Measurements from ENCODE around the gene SHC2.
"Not testable (repeated sequence)": the region's sequence is repeated elsewhere in the genome, so short reads cannot be mapped to it uniquely, and the experiment has no call there.

The SHC2 gene

DNA sequence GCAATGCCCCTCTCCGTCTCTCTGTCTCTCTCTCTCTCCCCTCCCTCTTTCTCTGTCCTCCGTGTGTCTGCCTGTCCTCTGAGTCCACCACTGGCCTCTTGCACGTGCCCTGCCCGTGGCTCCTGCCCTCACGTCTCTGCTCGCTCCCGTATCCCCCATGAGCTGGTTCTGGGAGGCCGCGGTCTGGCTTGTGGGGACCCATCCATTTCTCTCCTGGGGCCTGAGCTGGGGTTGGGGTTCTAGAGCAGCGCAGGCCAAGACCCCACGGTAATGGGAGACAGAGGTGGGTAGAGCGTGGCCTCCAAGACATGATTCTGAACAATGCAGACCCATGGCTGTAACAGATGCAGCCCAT is 70.9 kb downstream of the SHC2 start:
- DNase-seq (ENCODE audit: low spot score) = no peak

DNA sequence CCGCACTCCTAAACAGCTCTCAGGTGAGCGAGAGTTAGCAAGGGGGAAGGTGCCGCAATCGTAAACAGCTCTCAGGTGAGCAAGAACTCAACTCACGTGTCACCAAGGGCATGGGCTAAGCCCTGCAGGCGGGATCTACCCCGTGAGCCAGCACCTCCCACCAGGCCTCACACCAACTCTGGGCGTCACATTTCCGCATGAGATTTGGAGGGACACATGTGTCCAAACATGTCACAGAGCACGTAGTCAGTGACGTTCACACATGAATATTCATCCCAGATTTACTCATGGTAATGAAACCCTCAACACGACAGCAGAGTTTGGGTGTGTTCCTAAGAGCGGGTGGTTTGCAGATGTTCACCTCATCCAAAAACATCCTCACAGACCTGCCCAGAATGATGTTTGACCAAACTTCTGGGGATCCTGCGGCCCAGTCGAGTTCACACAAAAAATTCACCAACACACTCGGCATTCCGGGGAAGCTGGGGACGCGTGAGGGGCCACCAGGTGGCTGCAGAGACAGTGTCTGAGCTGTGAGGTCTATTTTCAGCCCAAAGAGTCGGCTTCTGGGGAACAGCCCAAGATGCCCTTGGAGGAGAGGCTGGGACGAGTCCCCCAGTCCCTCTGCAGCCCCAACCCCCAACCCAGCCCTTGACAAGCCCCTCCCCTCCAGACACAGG is 71.4 kb downstream of the SHC2 start:
- no peak for DNase-seq (ENCODE audit: low spot score)

DNA sequence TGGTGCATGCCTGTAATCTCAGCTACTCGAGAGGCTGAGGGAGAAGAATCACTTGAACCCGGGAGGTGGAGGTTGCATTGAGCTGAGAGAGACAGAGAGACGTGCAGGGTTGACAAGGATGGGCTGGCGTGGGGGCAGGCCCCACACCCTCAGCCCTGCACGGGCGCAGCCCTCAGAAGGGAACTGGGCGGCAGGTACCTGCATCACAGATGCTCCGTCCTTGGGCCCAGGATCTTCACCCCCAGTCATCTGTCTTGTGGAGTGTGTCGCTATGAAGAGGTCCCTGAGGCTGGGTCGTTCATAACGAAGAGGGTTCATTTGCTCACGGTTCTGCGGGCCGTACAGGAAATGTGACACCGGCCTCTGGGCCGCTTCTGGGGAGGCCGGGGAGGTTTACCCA is 72.1 kb downstream of the SHC2 start:
- no peak for DNase-seq (ENCODE audit: low spot score)

DNA sequence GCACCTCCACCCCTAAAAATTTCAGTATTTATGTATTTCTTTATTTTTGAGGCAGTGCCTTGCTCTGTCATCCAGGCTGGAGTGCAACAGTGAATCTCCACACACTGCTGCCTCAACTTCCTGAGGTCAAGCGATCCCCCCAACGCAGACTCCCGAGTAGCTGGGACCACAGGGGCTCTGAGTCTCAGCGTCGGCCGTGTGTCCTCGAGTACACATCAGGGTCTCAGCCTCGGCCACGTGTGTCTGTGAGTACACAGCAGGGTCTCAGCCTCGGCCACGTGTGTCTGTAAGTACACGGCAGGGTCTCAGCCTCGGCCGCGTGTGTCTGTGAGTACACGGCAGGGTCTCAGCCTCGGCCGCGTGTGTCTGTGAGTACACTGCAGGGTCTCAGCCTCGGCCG is 73.1 kb downstream of the SHC2 start:
- no peak for DNase-seq (ENCODE audit: low spot score)

DNA sequence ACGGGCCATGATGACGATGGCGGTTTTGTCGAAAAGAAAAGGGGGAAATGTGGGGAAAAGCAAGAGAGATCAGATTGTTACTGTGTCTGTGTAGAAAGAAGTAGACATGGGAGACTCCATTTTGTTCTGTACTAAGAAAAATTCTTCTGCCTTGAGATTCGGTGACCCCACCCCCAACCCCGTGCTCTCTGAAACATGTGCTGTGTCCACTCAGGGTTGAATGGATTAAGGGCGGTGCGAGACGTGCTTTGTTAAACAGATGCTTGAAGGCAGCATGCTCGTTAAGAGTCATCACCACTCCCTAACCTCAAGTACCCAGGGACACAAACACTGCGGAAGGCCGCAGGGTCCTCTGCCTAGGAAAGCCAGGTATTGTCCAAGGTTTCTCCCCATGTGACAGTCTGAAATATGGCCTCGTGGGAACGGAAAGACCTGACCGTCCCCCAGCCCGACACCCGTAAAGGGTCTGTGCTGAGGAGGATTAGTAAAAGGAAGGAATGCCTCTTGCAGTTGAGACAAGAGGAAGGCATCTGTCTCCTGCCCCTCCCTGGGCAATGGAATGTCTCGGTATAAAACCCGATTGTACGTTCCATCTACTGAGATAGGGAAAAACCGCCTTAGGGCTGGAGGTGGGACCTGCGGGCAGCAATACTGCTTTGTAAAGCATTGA is 74.1 kb downstream of the SHC2 start:
- not testable (repeated sequence) for DNase-seq (ENCODE audit: low spot score)

DNA sequence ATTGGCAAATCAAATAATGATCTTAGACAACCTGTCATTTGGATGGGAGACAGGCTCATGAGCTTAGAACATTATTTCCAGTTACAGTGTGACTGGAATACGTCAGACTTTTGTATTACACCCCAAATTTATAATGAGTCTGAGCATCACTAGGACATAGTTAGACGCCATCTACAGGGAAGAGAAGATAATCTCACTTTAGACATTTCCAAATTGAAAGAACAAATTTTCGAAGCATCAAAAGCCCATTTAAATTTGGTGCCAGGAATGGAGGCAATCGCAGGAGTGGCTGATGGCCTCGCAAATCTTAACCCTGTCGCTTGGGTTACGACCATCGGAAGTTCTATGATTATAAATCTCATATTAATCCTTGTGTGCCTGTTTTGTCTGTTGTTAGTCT is 74.6 kb downstream of the SHC2 start:
- DNase-seq (ENCODE audit: low spot score) = not testable (repeated sequence)

DNA sequence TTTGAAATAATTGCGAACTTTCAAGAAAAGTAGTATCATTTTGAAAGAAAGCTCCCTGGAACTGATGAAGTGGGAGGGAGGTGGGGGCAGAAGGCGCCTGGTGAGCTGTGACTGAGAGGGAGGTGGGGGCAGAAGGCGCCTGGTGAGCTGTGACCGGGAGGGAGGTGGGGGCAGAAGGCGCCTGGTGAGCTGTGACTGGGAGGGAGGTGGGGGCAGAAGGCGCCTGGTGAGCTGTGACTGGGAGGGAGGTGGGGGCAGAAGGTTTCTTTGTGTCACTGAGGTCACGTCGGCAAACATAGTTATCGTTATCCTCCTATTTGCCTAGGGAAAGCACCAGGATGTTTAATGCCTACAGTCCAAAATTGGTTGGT is 76.0 kb downstream of the SHC2 start:
- DNase-seq (ENCODE audit: low spot score) = no peak

DNA sequence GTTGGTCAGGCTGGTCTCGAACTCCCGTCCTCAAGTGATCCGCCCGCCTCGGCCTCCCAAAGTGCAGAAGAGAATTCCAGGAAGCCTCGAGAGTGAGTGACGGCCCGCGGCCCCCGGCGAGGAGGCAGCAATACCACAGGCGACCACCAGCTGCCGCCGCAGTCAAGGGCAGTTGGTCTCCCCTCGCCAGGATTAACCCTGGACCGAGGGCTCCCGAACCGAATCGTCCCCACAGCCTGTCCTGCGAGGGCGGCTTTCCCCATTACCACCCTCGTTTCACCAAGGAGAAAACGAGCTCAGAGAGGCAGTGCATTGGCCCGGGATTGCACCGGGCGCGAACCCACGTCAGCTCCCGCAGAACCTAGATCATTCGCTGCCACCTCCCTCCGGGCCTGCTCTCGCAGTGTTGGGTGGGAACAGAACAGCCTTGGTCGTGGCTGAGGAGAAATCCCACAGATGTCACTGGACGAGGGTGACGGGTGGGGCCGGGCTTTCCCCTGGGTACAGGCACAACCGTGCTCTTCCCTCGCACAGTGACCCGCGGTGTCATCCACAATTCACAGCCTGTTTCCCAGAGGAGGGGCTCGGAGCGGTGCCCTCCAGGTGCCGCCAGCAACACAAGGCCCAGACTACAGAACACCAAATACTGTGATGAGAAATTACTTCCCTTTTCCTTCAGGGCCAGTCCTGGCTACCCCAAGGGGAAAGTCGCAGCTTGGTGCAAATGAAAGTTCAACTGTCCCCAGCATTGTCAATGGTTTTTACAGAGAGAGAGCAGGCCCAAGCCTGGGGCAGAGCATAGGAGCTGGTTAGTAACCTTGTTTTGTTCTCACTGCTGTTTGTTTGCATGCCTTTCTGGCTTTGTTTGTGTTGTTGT is 76.7 kb downstream of the SHC2 start:
- peak; percentile 84 for DNase-seq (ENCODE audit: low spot score)

DNA sequence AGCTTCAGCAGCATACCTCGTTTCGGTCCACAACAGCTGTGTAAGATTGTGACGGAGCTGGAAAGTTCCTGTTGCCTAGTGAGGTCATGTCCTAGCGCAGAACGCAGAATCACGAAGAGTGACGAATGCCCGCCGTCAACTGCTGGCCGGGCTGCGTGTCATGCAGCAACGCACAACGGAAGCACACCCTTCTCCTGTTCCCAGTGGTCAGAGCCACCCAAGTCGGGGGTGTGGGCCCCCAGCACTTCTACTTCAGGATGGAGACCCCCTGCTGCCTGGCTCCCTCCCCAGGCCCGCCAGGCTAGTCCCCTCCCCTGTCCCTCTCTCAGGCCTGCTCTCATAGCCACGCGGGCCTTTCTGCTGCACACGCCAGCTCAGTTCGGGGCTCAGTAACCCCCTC is 77.8 kb downstream of the SHC2 start:
- no peak for DNase-seq (ENCODE audit: low spot score)

DNA sequence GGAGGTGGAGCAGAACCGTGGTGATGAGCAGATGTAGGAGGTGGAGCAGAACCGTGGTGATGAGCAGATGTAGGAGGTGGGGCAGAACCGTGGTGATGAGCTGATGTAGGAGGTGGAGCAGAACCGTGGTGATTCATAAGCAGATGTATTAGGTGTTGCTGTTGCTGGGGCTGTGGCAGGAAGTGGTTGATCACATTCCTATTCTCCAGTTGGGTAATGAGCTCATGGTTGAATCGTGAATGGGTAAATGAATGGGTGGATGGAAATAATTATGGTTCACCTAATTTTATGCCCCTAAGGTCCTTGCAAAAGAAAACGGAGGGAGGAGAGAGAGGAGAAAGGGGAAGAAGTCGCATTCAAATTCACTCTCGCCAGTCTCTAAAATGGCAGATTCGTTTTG is 78.3 kb downstream of the SHC2 start:
- DNase-seq (ENCODE audit: low spot score) = not testable (repeated sequence)

DNA sequence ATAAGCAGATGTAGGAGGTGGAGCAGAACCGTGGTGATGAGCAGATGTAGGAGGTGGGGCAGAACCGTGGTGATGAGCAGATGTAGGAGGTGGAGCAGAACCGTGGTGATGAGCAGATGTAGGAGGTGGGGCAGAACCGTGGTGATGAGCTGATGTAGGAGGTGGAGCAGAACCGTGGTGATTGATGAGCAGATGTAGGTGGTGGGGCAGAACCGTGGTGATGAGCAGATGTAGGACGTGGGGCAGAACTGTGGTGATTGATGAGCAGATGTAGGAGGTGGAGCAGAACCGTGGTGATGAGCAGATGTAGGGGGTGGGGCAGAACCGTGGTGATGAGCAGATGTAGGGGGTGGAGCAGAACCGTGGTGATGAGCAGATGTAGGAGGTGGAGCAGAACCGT is 78.9 kb downstream of the SHC2 start:
- not testable (repeated sequence) for DNase-seq (ENCODE audit: low spot score)

DNA sequence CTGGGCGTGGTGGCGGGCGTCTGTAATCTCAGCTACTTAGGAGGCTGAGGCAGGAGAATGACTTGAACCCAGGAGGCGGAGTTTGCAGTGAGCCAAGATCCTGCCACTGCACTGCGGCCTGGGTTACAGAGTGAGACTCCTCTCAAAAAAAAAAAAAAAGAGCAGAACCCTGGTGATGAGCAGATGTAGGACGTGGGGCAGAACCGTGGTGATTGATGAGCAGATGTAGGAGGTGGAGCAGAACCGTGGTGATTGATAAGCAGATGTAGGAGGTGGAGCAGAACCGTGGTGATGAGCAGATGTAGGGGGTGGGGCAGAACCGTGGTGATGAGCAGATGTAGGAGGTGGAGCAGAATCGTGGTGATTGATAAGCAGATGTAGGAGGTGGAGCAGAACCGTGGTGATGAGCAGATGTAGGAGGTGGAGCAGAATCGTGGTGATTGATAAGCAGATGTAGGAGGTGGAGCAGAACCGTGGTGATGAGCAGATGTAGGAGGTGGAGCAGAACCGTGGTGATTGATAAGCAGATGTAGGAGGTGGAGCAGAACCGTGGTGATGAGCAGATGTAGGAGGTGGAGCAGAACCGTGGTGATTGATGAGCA is 80.1 kb downstream of the SHC2 start:
- DNase-seq (ENCODE audit: low spot score) = not testable (repeated sequence)

DNA sequence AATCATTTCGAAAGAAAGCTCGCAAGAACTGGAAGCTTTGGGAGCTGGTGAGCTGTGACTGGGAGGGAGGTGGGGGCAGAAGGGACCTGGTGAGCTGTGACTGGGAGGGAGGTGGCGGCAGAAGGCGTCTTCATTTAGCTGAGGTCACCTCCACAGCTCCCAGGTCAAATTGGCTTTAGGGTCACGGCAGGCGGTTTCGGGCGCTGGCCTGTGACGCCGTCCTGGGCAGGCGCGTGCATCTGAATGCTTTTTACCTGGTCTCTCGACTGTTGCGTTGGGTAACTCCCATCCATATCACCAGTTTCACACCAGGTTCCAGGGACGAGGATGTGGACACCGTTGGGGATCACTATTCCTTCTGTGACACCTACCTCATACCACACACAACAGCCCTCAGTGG is 81.0 kb downstream of the SHC2 start:
- no peak for DNase-seq (ENCODE audit: low spot score)

DNA sequence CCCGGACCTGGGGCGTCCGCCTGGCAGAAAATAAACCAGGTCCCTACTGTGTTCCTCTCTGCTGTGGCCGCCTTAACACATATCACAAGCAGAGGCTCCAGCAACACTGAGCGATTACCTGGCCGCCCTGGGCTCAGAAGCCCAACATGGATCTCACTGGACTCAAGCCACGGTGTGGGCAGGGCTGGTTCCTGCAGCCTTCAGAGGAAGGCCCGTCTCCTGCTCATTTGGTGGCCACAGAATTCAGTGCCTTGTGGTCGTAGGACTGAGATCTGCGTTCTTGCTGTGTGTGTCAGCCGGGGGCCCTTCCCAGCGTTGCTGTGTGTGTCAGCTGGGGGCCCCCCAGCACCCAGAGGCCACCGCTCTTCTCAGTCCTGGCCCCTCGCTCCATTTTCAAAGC is 82.1 kb downstream of the SHC2 start:
- DNase-seq (ENCODE audit: low spot score) = no peak

DNA sequence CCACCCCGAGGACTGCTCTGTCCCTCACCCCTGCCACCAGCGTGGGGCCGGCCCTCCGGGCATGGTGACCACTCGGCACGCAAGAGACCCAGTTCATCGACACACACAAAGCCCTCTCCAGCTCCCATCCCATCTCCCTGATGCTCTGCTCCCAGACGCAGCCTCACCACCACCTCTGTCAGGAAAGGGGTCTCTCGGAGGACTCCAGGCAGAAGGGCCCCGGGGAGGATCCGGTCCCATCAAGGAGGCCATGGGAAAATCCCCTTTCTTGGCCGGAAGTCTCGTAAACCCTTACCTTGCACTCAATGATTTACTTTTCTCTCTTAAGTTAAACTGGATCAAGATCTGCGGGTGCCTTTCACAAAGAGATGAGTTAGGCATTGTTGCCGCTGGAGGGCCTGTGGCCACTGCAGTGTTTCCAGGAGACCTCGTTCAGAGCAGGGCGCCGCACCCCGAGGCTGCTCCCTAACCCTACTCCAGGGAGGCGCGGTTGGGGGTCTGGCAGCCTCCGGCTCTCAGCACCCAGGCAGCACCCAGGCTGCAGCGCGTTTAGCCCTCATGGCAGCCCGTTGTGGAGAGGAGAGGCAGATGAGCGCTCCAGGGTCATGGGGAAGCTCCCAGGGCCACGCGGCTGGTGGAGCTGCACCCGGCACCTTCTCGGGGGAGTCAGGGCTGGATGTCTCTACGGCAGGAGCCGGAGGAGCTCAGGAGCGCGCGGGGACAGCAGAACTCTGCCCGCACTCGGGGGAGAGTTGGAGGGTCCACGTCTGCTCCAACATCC is 82.8 kb downstream of the SHC2 start:
- DNase-seq (ENCODE audit: low spot score) = no peak

DNA sequence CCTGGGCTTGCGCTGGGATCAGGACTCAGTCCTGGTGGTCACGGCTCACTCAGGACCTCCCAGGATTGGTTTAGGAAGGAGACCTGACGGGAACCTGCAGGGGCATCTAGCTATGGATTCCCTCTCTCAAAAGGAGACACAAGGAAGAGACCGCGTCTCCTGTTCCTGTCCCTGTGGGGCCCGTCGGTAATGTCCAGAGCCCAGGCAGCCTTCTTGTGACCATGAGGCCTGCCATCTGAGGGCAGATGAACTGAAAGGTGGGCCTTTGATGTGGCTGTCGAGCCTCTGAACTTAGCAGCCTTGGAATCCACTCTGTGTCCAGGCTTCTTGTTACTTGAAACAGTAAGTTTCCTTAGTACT is 84.7 kb downstream of the SHC2 start:
- DNase-seq (ENCODE audit: low spot score) = no peak

DNA sequence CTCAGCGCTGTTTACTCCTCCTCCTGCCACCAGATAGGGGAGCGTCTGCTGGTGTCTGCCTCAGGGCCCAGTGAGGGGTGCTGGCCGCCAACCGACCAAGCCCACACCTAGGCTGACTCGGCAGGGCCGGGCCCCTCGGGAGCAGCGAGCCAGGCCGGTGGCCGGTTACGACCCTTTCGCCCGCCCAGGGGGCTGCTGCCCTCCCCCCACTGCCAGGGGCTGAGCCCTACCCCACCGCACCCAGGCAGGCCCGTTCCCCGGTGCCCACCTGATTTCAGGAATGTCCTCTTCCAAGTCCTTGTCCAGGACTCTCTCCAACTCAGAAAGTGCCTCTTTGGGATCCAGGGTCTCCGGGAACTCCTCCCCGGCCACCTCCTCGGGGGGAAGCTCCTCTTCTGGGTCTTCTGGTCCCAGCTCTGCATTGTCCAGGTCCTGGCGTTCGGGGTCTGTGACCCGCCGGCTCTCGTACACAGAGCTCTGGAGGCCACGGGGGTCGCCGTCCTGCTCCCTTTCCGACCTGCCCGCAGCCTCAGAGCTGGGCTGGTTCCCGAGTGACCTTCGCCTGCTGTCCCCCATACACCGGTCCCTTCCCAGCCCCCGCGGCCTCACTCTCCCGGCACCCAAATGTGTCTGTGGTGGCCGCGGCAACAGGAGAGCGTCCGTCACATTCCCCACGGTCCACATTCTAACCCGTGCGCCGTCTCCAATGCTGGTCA is 85.3 kb downstream of the SHC2 start:
- DNase-seq (ENCODE audit: low spot score) = no peak

DNA sequence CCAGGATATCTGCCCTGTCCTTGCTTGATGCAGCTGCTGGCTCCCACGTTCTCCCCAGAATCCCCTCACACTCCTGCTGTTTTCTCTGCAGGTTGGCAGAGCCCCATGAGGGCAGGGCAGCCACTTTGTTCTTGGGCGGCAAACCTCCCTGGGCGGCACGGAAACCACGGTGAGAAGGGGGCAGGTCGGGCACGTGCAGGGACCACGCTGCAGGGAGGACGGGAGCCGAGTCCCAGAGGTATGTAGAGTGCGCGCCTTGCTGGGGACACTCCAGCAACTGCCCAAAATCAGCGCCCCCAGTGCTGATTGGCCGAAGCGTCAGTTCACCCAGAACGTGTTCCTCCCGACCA is 86.0 kb downstream of the SHC2 start:
- no peak for DNase-seq (ENCODE audit: low spot score)

DNA sequence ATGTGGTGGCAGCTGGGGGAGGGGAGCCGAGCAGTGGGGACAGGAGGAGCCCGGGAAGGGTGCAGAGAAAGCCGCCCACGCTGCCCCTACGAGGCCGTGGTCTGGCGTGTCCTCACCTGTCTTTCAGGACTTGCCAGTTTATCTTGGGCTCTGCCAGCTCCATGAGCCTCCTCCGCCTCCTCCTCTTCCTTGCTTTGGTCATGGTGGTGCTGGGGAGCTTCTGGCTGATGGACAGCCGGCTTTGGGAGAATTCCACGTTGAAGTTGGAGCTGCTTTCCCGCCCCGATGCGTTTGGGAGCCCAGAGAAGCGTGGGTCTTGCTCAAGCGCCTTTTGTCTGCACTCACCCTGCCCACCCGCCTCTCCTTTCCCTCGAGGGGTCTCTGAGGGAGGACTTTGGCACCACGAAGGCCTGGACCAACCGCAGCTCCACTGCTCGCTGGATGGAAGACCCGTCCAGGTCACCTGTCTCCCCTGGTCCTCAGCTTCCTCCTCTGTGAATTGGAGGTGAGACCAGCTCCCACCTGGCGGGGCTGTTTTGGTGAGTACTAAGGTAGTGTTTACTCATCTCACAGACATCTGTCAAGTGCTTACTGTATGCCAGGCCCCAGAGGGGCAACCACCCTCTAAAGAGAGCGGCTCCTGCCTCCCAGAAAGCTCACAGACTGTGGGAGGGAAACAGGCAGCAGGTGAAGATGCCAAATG is 86.5 kb downstream of the SHC2 start:
- DNase-seq (ENCODE audit: low spot score) = no peak

DNA sequence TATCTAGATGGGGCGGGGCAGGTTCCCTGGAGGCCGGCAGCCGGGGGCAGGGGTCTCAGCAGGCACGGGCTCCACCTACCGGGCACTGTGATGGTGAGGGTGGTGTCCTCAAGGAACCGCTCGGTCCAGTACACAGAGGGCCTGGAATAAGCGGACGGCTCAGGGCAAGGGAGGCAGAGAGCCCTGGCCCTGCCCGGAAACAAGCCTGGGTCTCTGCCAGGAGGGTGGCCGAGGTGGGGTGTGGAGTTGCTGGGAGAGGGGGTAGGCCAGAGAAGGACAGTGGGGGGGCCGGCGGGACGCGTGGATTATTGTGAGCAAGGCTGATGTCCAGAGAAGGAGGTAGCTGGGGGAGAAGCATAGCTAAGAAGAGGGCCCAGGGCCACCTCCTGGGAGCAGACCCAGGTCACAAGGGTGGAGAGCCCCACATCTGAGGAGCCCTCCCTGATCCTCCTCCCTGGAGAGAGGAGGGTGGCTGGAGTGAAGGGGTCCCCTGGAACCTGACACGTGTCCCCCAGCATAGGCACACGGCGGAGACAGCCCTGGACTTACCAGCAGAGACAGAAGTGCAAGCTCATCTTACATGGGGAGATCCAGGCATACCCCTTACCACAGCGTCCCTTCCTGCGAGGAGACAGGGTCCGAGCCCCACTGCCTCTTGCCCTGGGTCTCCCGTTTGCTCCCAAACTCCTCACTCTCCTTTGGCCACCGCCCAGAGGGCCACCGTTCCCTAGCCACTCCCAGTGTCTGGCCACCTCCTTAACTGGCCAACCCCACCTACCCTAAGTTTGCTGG is 87.2 kb downstream of the SHC2 start:
- no peak for DNase-seq (ENCODE audit: low spot score)

Data from iPS-NIHi11 (cell line).